ENCODE measurements around the gene ELFN1.

- TF ChIP-seq POLR2AphosphoS5 (IDR thresholded peaks at IDR 0.05; ENCODE audit: low read depth, low read length) (no peak), CTCF (IDR thresholded peaks at IDR 0.05) (no peak), TAF1 (IDR thresholded peaks at IDR 0.05; ENCODE audit: borderline replicate concordance, low read depth, low read length) (no peak), FOXM1 (IDR thresholded peaks at IDR 0.05; ENCODE audit: low read depth) (no peak), JUND (IDR thresholded peaks at IDR 0.05) (no peak), REST (IDR thresholded peaks at IDR 0.05; ENCODE audit: low read depth, low read length) (no peak), GABPA (IDR thresholded peaks at IDR 0.05; ENCODE audit: low read depth) (no peak), ZBTB33 (IDR thresholded peaks at IDR 0.05; ENCODE audit: borderline replicate concordance, low read depth) (no peak)
Observed at GRCh38 chr7:1697499-1698125, 27.5 kb downstream of the ELFN1 start.
